Activated naive CD4-positive, alpha-beta T cell treated with anti-CD3 and anti-CD28 coated beads, Interleukin-2, amount 50 U/mL, for 24 hours (primary cell): ENCODE results near the gene RBPJL.

Experiments
- H3K27ac Mint-ChIP-seq: one replicate; pipeline ENCODE4 v1.8.0; 2021; ENCODE audit warnings: mild to moderate bottlenecking, mixed read lengths
- H3K27me3 Mint-ChIP-seq: one replicate; pipeline ENCODE4 v1.8.0; 2021; ENCODE audit warnings: mixed read lengths
- H3K36me3 Mint-ChIP-seq: one replicate; pipeline ENCODE4 v1.8.0; 2021; ENCODE audit warnings: mixed read lengths
- H3K4me1 Mint-ChIP-seq: one replicate; pipeline ENCODE4 v1.8.0; 2021; ENCODE audit warnings: mixed read lengths
- H3K4me3 Mint-ChIP-seq: one replicate; pipeline ENCODE4 v1.8.0; 2021; ENCODE audit warnings: mild to moderate bottlenecking, mixed read lengths
- H3K9me3 Mint-ChIP-seq: one replicate; pipeline ENCODE4 v1.8.0; 2021; ENCODE audit warnings: mixed read lengths

Gene RBPJL, protein sequence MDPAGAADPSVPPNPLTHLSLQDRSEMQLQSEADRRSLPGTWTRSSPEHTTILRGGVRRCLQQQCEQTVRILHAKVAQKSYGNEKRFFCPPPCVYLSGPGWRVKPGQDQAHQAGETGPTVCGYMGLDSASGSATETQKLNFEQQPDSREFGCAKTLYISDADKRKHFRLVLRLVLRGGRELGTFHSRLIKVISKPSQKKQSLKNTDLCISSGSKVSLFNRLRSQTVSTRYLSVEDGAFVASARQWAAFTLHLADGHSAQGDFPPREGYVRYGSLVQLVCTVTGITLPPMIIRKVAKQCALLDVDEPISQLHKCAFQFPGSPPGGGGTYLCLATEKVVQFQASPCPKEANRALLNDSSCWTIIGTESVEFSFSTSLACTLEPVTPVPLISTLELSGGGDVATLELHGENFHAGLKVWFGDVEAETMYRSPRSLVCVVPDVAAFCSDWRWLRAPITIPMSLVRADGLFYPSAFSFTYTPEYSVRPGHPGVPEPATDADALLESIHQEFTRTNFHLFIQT

DNA sequence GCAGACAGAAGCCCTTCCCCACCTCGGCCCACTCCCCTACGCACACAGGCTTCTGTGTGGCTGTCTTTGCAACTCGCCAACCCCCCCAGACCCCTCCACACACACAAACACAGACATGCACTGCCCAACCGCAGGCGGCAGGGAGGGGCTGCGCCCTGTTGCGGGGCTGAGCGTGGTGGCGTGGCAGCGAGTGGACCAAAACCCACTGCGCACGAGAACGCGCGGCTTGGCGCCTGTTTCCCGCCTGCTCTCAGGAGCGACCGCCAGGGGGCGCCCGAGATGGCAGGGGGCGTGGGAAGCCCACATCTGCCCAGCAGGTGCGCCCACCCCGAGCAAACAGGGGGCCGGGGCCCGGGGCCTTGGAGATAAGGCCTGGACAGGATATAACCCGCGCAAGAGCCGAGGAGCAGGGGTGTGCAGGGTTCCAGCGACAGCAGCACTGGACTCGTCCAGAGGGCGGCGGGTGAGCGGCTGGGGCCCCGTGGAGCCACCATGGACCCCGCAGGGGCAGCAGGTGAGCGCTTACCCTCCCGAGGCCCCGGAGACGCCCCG lies at the start of gene RBPJL:
Gene RBPJL, plus strand, starts transcription at position 410 of the 552 bp plus-strand sequence. Its CDS starts 83 bp downstream, at position 493.
- Mint-ChIP-seq H3K27me3 (peaks cover 43% of the 10 kb centered on the region), H3K27ac (no peak within 1 kb of the TSS), H3K4me3 (no peak within 1 kb of the TSS), H3K9me3 (no peaks in the 10 kb centered on the region), H3K4me1 (peaks cover 10% of the 10 kb centered on the region), H3K36me3 (no peaks in the 10 kb centered on the region)

DNA sequence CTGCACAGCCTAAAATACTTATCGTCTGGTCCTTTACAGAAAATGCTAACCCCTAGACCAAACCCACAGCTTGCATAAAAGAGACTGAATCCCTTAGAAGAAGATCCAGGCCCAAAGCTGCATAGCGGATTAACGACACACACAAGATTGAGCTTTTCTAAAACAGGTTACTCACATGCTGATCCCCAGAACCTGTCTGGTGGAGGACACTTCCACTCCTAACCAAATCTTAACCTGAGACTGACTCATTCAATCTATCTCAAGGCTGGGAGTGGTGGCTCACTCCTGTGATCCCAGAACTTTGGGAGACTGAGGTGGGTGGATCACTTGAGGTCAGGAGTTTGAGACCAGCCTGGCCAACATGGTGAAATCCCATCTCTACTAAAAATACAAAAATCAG lies 49.5 kb upstream of the RBPJL start:
- Mint-ChIP-seq H3K36me3 (no peaks in the 10 kb centered on the region), H3K27me3 (peaks cover 11% of the 10 kb centered on the region), H3K9me3 (no peaks in the 10 kb centered on the region), H3K27ac (no peak overlapping the region), H3K4me3 (no peak overlapping the region), H3K4me1 (no peaks in the 10 kb centered on the region)

DNA sequence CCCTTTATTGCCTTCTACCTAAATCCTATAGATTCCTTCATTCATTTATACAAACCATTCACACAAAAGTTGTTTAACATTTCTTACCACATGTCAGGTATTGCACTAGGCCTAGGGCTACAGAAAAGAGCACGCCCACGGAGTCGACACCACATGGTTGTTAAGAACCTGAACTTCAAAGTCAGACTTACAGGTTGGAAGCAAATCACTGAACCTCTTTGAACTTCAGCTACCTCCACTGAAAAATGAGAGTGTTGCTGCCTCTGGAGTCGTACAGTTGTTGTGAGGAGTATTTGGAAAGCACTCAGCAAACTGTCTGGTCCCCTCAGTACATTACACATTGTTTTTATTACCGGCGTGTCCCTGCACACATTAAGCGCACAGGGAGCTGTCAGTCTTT lies 48.9 kb upstream of the RBPJL start:
- Mint-ChIP-seq H3K27me3 (peaks cover 10% of the 10 kb centered on the region), H3K9me3 (no peaks in the 10 kb centered on the region), H3K4me1 (no peaks in the 10 kb centered on the region), H3K4me3 (no peak overlapping the region), H3K36me3 (no peaks in the 10 kb centered on the region), H3K27ac (peak overlapping the region; percentile 66)

DNA sequence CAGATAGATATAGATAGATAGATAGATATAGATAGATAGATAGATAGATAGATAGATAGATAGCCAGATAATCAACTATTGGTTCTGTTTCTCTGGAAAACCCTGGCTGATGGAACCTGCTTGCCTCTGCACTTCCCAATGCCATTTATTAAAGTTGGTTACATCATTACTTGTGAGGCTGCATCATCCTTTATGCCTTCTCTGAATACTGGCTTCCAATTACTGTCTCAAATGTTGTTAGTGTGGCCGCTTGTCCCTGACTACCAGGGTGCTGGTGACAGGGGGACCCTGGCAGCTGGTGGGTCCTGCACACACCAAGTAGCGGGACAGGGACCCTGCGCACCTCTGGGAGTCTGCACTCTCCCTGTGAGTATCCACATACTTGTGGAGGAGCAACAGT lies 48.4 kb upstream of the RBPJL start:
- H3K27me3 Mint-ChIP-seq, result peaks cover 9% of the 10 kb centered on the region
- no peaks in the 10 kb centered on the region for H3K4me1 Mint-ChIP-seq

DNA sequence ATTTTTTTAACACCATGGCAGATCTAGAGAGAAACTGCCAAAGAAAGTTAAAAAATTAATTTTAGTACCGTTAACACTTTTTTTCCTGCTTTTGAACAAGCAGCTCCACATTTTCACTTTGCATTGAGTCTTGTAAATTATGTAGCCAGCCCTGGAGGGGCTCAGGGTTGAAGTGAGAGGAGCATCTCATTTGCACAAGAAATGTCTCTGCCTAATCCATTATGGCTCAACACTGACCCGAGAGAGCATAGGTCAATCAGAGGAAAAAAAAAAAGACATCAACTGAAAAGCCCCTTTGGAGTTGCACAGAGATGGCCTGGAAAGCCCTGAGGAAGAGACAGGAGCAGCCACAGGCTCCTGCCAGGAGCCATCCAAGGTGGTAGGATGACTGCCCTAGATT lies 48.0 kb upstream of the RBPJL start:
- Mint-ChIP-seq H3K27ac (no peak overlapping the region), H3K27me3 (peaks cover 7% of the 10 kb centered on the region), H3K36me3 (no peaks in the 10 kb centered on the region), H3K9me3 (no peaks in the 10 kb centered on the region), H3K4me1 (no peaks in the 10 kb centered on the region), H3K4me3 (no peak overlapping the region)

More for the DNA sequence above, 48.4 kb upstream of the RBPJL start:
- Mint-ChIP-seq H3K4me3 (no peak overlapping the region), H3K36me3 (no peaks in the 10 kb centered on the region), H3K9me3 (no peaks in the 10 kb centered on the region), H3K27ac (no peak overlapping the region)

DNA sequence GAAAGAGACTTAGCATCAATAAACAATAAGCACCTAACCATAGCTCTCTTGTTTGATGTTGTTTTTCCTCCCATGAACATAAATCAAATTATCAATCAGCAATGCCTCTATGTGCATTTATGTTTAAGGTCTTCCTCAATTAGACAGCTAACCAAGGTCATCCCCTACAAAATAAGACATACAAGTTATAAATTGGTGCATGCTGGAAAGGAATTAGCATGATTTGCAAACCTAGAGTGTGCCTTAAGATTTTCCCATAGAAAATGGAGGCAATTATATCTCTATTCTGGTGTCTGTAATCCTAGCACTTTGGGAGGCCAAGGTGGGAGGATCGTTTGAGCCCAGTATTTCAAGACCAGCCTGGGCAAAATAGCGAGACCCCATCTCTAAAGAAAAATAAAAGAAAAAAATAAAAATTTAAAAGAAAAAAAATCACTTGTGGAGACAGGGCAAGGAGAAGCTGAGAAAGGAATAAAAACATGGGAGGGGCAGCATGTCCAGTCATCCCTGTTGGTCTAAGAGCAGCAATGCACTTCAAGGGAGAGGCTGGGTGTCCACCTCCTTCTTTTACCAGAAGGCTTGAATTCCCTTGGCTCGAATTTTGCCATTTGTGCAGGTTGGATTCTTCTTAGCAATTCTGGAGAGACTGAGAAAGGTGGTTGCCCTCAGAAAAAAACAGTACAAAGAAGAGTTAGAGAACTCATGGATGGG lies 42.9 kb upstream of the RBPJL start:
- no peaks in the 10 kb centered on the region for H3K36me3 Mint-ChIP-seq
- H3K9me3 Mint-ChIP-seq, result no peaks in the 10 kb centered on the region
- no peaks in the 10 kb centered on the region for H3K4me1 Mint-ChIP-seq
- peaks cover 10% of the 10 kb centered on the region for H3K27me3 Mint-ChIP-seq
- H3K4me3 Mint-ChIP-seq, result no peak overlapping the region
- no peak overlapping the region for H3K27ac Mint-ChIP-seq

DNA sequence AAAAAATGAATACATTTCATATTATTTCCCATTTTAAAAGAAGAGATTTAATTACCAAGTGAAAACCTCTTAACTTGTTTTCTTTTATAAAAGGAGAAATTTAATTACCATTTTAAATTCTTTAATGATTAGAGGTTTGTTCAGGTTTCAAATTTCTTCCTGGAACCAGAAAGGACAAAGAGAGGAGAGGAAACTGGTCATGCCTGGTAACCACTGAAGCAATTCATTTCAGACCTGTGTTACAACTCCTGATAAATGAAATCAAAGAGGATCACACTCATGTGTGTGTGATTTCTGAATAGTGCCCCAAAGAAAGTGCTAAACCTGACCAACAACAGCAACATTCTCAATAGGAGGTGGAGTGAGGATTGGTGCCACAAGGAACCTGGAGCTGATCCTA lies 39.7 kb upstream of the RBPJL start:
- no peaks in the 10 kb centered on the region for H3K9me3 Mint-ChIP-seq
- H3K4me1 Mint-ChIP-seq, result no peaks in the 10 kb centered on the region
- H3K4me3 Mint-ChIP-seq, result no peak overlapping the region
- no peaks in the 10 kb centered on the region for H3K36me3 Mint-ChIP-seq
- H3K27me3 Mint-ChIP-seq, result peaks cover 12% of the 10 kb centered on the region
- H3K27ac Mint-ChIP-seq, result no peak overlapping the region

DNA sequence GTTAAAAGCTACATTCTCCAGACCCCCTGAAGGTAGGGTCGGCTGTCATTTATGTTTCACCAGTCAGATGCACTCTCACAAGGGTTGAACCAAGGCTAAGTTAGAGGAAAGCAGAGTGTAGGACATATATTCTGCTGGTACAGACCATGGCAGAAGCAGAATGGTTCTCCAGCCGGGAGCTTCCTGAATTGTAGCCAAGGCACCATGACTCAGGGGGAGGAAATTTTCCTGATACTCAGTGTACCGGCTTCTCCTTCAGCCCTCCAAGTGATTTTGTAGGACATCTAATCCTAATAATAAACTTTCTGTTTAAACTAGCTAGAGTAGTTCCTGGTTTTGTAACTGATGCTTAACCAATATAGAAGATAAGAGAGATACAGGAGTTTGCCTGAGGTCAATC lies 38.1 kb upstream of the RBPJL start:
- Mint-ChIP-seq H3K4me1 (no peaks in the 10 kb centered on the region), H3K27me3 (peaks cover 15% of the 10 kb centered on the region), H3K36me3 (no peaks in the 10 kb centered on the region), H3K4me3 (no peak overlapping the region), H3K9me3 (no peaks in the 10 kb centered on the region), H3K27ac (no peak overlapping the region)

DNA sequence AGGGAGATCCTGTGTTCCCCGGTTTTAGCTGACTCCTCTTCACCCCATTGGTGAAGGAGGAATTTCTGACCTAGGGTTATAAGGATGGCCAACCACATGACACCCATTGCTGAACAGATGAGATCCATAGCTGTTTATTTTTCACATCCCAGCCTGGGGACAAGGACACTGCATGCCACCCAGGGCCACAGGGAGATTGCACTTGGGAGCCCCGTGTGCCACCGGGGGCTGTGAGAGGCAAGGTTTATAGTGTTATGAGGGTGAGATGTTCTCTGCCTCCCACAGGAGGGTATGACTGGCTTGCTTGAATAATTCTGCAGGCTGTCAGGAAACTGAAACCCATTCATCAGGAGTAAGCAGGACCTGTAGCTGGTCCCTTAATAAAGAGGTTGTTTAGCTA lies 37.6 kb upstream of the RBPJL start:
- no peaks in the 10 kb centered on the region for H3K36me3 Mint-ChIP-seq
- H3K4me3 Mint-ChIP-seq, result no peak overlapping the region
- H3K9me3 Mint-ChIP-seq, result no peaks in the 10 kb centered on the region
- H3K4me1 Mint-ChIP-seq, result no peaks in the 10 kb centered on the region
- H3K27me3 Mint-ChIP-seq, result peaks cover 18% of the 10 kb centered on the region
- no peak overlapping the region for H3K27ac Mint-ChIP-seq

DNA sequence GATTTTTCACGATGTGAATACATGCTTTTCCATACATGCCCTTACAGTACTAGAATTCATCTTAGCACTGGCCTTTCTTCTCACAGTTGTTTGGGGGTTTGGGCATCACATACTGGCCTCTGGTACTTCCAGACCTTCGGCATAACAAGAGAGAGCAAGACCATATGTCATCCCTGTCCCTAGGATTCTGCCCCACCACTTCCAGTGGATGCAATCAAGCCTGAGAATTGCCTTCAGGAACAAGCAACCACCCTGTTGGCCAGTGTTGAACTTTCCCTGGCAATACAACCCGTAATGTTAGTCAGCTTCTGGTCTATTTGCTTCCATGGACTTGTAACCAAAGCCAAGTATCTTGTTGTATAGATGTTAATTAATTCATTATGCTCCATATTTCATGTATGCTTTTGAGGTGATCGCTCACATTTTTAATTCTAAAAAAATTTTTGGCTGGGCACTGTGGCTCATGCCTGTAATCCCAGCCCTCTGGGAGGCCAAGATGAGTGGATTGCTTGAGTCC lies 36.8 kb upstream of the RBPJL start:
- no peaks in the 10 kb centered on the region for H3K4me1 Mint-ChIP-seq
- peaks cover 23% of the 10 kb centered on the region for H3K27me3 Mint-ChIP-seq
- H3K36me3 Mint-ChIP-seq, result no peaks in the 10 kb centered on the region
- H3K4me3 Mint-ChIP-seq, result no peak overlapping the region
- no peaks in the 10 kb centered on the region for H3K9me3 Mint-ChIP-seq
- H3K27ac Mint-ChIP-seq, result no peak overlapping the region

DNA sequence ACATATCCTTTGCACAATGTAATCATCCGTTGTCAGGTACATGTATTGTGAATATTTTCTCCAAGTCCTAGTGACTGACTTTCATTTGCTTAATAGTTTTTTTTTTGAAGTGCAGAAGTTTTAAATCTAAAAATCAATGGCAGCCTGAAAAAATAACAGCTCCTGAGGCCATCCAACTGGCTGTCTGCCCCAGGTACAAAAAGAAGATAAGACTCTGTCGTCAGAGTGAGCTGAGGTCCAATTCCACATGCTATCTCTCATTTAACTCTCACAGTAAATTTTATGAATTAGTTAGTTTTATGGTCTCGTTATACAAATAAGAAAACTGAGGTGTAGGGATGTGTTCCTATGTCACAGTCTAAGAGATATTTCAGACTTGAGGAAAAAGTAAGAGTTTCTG lies 31.3 kb upstream of the RBPJL start:
- peaks cover 27% of the 10 kb centered on the region for H3K27me3 Mint-ChIP-seq

DNA sequence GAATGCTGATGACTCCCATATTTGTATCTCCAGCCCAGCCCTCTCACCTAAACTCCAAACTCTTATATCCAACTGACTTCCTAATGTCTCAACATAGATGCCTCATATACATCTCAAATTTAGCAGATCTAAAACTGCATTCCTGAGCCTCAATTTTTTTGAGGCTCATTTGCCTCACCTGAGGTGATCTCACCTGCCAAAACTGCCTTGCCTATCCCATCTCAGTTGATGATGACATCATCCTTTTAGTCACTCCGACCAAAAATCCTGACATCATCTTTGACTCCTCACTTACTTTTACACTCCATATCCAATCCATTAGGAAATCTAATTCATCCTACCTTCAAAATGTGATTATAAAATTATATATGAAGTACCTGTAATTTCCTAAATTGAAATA lies 26.6 kb upstream of the RBPJL start:
- Mint-ChIP-seq H3K9me3 (no peaks in the 10 kb centered on the region), H3K27me3 (peaks cover 13% of the 10 kb centered on the region), H3K36me3 (no peaks in the 10 kb centered on the region), H3K4me1 (no peaks in the 10 kb centered on the region), H3K27ac (no peak overlapping the region), H3K4me3 (no peak overlapping the region)

More for the DNA sequence above, 31.3 kb upstream of the RBPJL start:
- H3K4me1 Mint-ChIP-seq, result no peaks in the 10 kb centered on the region
- no peaks in the 10 kb centered on the region for H3K36me3 Mint-ChIP-seq
- no peaks in the 10 kb centered on the region for H3K9me3 Mint-ChIP-seq
- H3K27ac Mint-ChIP-seq, result no peak overlapping the region
- H3K4me3 Mint-ChIP-seq, result no peak overlapping the region

DNA sequence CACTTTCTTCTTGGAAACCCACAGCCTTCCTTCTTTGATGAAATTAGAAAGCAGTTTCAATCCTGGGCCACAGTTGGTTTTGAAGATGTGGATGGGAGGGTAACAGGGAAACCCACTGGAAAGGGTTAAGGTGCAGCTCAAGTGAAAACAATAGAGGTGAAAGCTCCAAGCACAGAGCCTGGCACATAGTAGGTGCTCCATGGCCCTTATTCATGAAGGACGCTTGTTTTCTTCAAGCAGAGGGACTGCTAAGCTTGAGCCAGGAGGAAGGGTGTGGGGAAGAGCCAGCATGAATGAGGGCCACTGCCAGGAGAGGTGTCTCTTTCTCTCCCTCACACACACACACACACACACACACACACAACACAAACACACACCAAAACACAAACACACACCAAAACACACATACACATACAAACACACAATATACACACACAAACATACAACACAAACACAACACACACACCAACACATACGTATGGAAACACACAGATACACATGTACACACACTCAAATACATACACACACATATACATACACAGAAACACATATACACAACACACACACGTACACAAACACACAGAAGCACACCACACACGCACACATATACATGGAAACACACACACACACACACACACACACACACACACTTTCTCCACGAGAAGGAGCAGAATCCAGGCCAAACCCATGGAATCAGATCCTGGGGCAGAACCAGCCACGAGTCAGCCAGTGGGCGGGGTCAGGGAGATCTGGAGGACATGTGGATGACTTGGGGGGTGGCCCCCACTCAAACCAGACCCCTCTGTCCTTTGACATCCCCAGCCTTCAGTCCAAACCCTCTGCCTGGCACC lies 23.7 kb upstream of the RBPJL start:
- H3K9me3 Mint-ChIP-seq, result no peaks in the 10 kb centered on the region
- H3K27ac Mint-ChIP-seq, result no peak overlapping the region
- H3K36me3 Mint-ChIP-seq, result no peaks in the 10 kb centered on the region
- peaks cover 1% of the 10 kb centered on the region for H3K27me3 Mint-ChIP-seq
- H3K4me1 Mint-ChIP-seq, result no peaks in the 10 kb centered on the region
- H3K4me3 Mint-ChIP-seq, result no peak overlapping the region

DNA sequence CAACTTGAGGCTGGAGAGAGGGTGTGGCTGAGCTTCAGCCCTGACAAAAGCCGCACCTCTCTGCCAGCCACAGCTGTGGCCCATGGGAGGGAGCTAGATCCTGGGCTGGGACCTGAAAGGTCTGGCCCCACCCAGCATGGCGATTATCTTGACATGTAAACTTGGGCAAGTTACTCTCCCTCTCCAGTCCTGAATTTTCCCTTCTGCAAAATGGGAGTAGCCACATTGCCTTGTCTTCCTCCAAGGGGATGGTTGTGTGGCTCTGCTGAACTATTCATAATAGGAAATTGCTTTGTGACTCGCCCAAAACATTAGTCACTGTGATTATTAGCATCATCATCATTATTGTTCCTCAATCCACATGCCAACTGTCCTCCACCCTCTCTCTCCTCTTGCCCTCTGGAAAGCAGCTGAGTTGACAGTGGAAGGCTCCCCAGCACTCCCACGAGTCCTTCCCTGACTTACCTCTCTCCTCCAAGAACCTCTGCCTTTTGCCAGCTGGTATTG lies 23.0 kb upstream of the RBPJL start:
- H3K36me3 Mint-ChIP-seq, result no peaks in the 10 kb centered on the region
- no peak overlapping the region for H3K27ac Mint-ChIP-seq
- no peaks in the 10 kb centered on the region for H3K9me3 Mint-ChIP-seq
- no peak overlapping the region for H3K4me3 Mint-ChIP-seq
- H3K27me3 Mint-ChIP-seq, result peaks cover 1% of the 10 kb centered on the region
- H3K4me1 Mint-ChIP-seq, result no peaks in the 10 kb centered on the region

DNA sequence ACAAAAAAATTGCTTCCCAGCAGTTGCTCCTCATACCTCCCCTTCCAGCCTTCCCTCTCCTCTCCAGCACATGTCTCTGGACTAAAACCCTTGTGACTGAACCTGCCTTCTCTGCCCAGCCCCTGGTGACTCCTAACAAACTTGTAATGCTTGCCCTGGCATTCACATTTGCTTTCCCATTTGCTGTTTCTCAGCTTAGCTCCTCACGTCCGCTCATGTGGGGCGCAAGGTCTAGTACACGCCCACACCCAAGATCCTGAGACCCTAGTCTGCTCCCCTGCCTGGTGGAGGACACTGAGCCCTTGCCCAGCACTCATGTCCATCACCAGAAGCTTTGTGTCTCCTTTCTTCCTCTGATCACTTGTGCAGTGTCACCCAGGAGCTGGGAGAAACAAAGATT lies 18.3 kb upstream of the RBPJL start:
- Mint-ChIP-seq H3K27me3 (peaks cover 10% of the 10 kb centered on the region), H3K27ac (no peak overlapping the region), H3K36me3 (no peaks in the 10 kb centered on the region), H3K9me3 (no peaks in the 10 kb centered on the region), H3K4me3 (no peak overlapping the region), H3K4me1 (peaks cover 4% of the 10 kb centered on the region)
